Measurements from ENCODE around the gene PNMT.

PNMT gene

DNA sequence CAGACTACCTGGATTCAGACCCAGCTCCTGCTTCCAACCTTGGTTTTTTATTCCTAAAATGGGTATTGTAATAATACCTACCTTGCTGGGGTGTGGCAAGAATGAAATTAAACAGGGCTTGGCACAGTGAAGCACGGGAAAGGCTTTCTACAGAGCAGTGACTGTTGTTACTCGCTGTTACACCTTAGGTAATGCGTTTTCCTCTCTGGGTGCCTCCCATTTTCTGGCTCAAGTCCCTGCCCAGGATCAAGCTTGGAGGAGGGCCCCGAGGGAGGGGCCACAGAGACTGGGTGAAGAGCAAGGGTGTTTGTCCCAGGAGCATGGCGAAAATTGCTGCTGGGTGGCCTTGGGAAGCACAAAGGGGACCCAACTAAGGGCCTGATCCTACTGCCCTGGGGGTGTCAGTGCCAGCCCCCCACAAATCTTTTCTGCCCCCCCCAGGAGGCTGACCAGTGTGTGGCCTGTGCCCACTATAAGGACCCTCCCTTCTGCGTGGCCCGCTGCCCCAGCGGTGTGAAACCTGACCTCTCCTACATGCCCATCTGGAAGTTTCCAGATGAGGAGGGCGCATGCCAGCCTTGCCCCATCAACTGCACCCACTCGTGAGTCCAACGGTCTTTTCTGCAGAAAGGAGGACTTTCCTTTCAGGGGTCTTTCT is 48.8 kb downstream of the PNMT start:
- H3K4me1 ChIP-seq (ENCODE audit: control insufficient read depth, insufficient read depth, low read length, unreplicated experiment): no peaks in the 10 kb centered on the region
- H2AFZ ChIP-seq (ENCODE audit: low read length, unreplicated experiment): no peak overlapping the region
- H3K36me3 ChIP-seq (ENCODE audit: insufficient read depth, low read length): peaks cover 3% of the 10 kb centered on the region; the same call in 1 of the 2 replicates
- H3K79me2 ChIP-seq (ENCODE audit: control insufficient read depth, insufficient read depth, low read length, unreplicated experiment): no peaks in the 10 kb centered on the region
- H3K27ac ChIP-seq (ENCODE audit: low read depth, low read length): no peak overlapping the region
- H3K4me3 ChIP-seq (ENCODE audit: low read depth, low read length): no peak overlapping the region
- H3K27me3 ChIP-seq (ENCODE audit: insufficient read depth, low read length): no peaks in the 10 kb centered on the region

- H3K27me3 ChIP-seq (ENCODE audit: insufficient read depth, low read length): no peaks in the 10 kb centered on the region
- H3K27ac ChIP-seq (ENCODE audit: low read depth, low read length): no peak overlapping the region
- H2AFZ ChIP-seq (ENCODE audit: low read length, unreplicated experiment): no peak overlapping the region
- H3K4me3 ChIP-seq (ENCODE audit: low read depth, low read length): no peak overlapping the region
- H3K4me1 ChIP-seq (ENCODE audit: control insufficient read depth, insufficient read depth, low read length, unreplicated experiment): no peaks in the 10 kb centered on the region
- peaks cover 2% of the 10 kb centered on the region; the same call in 1 of the 2 replicates for H3K36me3 ChIP-seq (ENCODE audit: insufficient read depth, low read length)
- H3K79me2 ChIP-seq (ENCODE audit: control insufficient read depth, insufficient read depth, low read length, unreplicated experiment): no peaks in the 10 kb centered on the region
Observed at GRCh38 chr17:39717660-39718059, 49.4 kb downstream of the PNMT start.

- peaks cover 3% of the 10 kb centered on the region; the same call in 1 of the 2 replicates for H3K36me3 ChIP-seq (ENCODE audit: insufficient read depth, low read length)
- no peaks in the 10 kb centered on the region for H3K27me3 ChIP-seq (ENCODE audit: insufficient read depth, low read length)
- H3K79me2 ChIP-seq (ENCODE audit: control insufficient read depth, insufficient read depth, low read length, unreplicated experiment): no peaks in the 10 kb centered on the region
- H3K4me1 ChIP-seq (ENCODE audit: control insufficient read depth, insufficient read depth, low read length, unreplicated experiment): no peaks in the 10 kb centered on the region
- H2AFZ ChIP-seq (ENCODE audit: low read length, unreplicated experiment): no peak overlapping the region
- H3K27ac ChIP-seq (ENCODE audit: low read depth, low read length): no peak overlapping the region
- no peak overlapping the region for H3K4me3 ChIP-seq (ENCODE audit: low read depth, low read length)
Observed at GRCh38 chr17:39719563-39720355, 51.5 kb downstream of the PNMT start.
